Body of pancreas (tissue), 4 donors: ENCODE results near the gene CYP27B1.

Source experiments
- POLR2A ChIP-seq, 3 donors: fragments of 450-650 bp; IDR thresholded peaks; one replicate each; pipeline ENCODE4 v1.6.1; 2016; ENCODE audit warnings: antibody characterized with exemption in 3 of 3, mild to moderate bottlenecking in 2 of 3
- TF ChIP-seq, protein P1 (sequence below), 7 experiments: fragments of 450-650 bp in 4 of 7; fragments of 200-600 bp in 3 of 7; sonication (generic) in 3 of 7; IDR thresholded peaks; one replicate each; pipeline ENCODE4 v1.5.1; 2016 to 2019; ENCODE audit warnings: antibody characterized with exemption in 7 of 7

DNA sequence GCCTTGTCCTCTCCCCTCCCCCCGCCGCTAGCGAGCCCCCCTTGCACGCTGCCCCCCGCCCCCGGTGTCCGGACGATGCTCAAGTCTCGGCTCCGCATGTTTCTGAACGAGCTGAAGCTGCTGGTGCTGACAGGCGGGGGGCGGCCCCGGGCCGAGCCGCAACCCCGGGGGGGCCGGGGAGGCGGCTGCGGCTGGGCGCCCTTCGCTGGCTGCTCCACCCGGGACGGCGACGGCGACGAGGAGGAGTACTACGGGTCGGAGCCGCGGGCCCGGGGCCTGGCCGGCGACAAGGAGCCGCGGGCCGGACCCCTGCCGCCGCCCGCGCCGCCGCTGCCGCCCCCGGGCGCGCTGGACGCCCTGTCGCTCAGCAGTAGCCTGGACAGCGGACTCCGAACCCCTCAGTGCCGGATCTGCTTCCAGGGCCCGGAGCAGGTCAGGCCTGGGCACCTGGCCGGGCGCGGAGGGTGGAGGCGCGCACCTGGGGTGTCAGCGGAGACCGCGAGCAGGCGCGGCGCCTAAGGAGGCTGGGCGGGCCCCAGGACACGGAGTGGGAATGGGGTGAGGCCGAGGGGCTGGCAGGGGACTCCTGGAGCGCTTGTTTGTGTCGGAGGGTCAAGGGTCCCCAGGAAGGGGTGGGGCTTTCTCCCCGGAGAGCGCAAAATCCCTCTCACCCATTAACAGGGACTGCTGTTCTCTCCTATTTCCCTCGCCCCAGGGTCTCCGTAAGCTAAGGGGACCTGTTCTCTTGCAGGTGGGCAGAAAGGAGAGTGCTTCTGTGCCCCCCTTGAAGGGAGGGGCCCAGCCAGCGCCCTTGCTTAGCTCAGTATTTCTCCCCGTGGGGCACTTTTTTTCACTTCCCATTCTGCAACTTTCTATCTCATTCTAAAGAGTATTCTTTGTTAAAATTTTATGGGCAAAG lies 11.2 kb downstream of the CYP27B1 start:
- TF ChIP-seq, protein P1, sequence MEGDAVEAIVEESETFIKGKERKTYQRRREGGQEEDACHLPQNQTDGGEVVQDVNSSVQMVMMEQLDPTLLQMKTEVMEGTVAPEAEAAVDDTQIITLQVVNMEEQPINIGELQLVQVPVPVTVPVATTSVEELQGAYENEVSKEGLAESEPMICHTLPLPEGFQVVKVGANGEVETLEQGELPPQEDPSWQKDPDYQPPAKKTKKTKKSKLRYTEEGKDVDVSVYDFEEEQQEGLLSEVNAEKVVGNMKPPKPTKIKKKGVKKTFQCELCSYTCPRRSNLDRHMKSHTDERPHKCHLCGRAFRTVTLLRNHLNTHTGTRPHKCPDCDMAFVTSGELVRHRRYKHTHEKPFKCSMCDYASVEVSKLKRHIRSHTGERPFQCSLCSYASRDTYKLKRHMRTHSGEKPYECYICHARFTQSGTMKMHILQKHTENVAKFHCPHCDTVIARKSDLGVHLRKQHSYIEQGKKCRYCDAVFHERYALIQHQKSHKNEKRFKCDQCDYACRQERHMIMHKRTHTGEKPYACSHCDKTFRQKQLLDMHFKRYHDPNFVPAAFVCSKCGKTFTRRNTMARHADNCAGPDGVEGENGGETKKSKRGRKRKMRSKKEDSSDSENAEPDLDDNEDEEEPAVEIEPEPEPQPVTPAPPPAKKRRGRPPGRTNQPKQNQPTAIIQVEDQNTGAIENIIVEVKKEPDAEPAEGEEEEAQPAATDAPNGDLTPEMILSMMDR (IDR thresholded peaks at IDR 0.05), result no peak
- peak in 2 of 3 donors; percentile 26 to 31 for TF ChIP-seq POLR2A (IDR thresholded peaks at IDR 0.05)
